NCI-H1930 (cell line): ENCODE data around the gene TRAPPC14.

Experiments
- DNase-seq, 2 experiments: peaks; one replicate each; lab custom pipeline; 2025; lab: John Stamatoyannopoulos, UW

Gene TRAPPC14

GRCh38 chr7:100173806-100174495 lies 15.4 kb upstream of the TRAPPC14 start:
- no peak for DNase-seq

- DNase-seq = no peak
These were observed 13.3 kb upstream of the TRAPPC14 start for GRCh38 chr7:100171840-100172239.

GRCh38 chr7:100171087-100171681 lies 12.7 kb upstream of the TRAPPC14 start:
- DNase-seq = no peak

GRCh38 chr7:100170101-100170897 lies 11.8 kb upstream of the TRAPPC14 start:
- DNase-seq = no peak

- no peak for DNase-seq
These were observed 10.8 kb upstream of the TRAPPC14 start for GRCh38 chr7:100169147-100169850.

GRCh38 chr7:100167912-100168323 lies 9.4 kb upstream of the TRAPPC14 start:
- no peak for DNase-seq

- DNase-seq = no peak
These were observed 8.7 kb upstream of the TRAPPC14 start for GRCh38 chr7:100166970-100167911.

GRCh38 chr7:100166317-100166940 lies 7.9 kb upstream of the TRAPPC14 start:
- DNase-seq = no peak

- DNase-seq = no peak
These were observed 5.3 kb upstream of the TRAPPC14 start for GRCh38 chr7:100163871-100164270.

GRCh38 chr7:100163006-100163531 lies 4.5 kb upstream of the TRAPPC14 start:
- no peak for DNase-seq

- DNase-seq = no peak
These were observed 1.5 kb upstream of the TRAPPC14 start for GRCh38 chr7:100160067-100160466.

- DNase-seq = no peak
These were observed 638 bp upstream of the TRAPPC14 start for GRCh38 chr7:100159099-100159623.

GRCh38 chr7:100157334-100158228 lies 942 bp downstream of the TRAPPC14 start:
- DNase-seq = peak in 1 of 2 experiments; percentile 24

GRCh38 chr7:100157069-100157333 lies 1.5 kb downstream of the TRAPPC14 start:
- no peak for DNase-seq

GRCh38 chr7:100156331-100157068 lies 2.0 kb downstream of the TRAPPC14 start:
- no peak for DNase-seq

- DNase-seq = no peak
These were observed 2.8 kb downstream of the TRAPPC14 start for GRCh38 chr7:100155553-100156317.

GRCh38 chr7:100154651-100155491 lies 3.7 kb downstream of the TRAPPC14 start:
- no peak for DNase-seq
